GM19238 (cell line): ENCODE results near the gene FNDC5.
A peak's percentile ranks its signal among the peaks of the same experiment; 100 is the strongest.

Source experiments
- DNase-seq: peaks from one replicate; pipeline ENCODE4 v3.0.0; 2011; ENCODE audit warnings: low spot score; ENCODE audit not compliant: insufficient read length

The FNDC5 gene

DNA sequence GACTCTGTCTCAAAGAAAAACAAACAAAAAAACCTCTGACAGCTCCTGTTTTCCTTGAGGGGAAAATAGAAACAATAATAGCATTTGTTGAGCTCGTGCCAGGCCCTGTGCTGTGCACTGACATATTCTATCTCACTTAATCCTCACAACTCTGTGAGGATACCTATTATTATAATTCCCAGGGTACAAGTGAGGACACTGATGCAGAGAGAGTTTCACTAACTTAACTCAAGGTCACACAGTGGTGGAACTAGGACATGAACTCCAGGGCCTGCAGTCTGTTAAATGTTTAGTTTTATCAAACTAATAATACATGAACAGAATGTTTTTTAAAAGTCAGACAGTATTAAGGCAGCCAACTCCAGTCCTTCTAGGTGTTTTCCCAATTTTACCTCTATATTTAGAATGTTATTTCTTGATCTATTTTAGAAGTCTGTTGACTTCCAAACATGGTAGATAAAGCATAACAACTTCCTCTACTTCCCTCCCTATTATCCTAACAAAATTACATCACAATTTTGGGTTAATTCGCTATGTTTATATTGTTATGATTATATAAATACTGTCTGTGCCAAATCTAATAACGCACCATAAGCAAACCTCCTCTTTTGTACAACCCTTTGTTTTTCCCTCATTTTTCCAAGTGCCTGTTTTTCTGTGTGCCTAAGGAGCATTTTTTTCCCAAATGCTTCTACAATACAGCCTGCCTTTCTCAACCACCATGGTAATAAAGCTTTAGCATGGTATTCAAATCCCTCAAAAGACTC is 4.9 kb downstream of the FNDC5 start:
- no peak for DNase-seq

DNA sequence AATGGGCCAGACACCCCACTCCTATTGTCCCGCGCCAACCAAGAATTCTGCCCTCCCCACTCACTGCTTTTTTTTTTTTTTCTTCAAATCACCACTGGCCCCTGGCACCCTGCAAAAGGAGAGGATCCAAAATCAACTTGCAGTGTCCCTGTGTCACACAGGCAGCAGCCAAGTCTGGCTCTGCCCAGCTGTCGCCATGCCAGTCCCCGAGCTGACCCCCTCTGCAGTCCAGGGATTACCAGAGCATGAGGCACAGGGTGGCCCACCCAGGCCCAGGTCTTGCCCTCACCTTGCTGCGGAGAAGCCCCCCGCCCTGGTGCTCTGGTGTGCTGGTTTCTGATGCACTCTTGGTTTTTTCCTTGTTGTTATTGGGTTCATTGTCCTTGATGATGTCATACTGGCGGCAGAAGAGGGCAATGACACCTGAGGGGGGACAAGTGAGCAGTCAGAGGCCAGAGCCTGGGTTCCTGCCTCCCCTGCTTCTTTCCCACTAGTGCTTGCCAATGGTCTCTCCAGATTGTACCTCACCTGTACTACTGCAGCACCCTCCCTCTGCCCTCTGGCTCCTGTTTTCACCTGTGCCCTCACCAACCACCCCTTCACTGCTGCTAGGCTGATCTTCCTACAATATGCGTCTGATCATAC is 6.2 kb downstream of the FNDC5 start:
- DNase-seq = no peak

- DNase-seq = no peak
These were observed 6.8 kb downstream of the FNDC5 start for GRCh38 chr1:32863881-32864245.

DNA sequence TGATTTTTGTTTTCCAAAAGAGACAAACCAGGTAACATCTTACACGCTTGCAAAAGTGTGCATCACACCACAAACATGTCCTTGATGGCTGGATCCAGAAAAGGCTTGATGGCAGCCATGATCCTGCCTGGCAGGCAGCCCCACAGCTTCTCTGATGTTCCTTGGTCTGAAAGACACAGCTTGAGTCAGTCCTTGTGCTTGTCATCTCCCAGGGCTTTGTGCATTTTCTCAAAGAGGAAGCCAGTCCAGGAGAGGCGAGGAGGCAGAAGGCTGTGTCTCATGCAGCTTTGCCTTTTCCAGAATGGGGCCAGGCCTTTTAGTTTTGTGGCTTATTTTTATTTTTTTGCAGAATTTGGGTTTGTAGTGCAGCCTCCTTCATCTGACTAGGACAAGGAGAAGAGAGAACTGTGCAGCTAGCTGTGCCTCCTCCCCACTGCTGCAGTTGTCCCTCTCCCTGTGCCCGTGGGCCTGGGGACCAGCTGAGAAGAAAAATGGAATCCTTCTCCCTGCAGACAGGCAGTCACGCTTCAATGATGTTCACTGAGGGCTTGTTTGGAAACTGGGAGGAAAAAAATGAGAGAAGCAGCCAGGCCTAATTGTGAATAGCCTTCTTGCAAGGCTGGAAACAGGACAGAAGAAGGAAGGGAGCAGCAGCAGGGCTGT is 7.4 kb downstream of the FNDC5 start:
- no peak for DNase-seq

DNA sequence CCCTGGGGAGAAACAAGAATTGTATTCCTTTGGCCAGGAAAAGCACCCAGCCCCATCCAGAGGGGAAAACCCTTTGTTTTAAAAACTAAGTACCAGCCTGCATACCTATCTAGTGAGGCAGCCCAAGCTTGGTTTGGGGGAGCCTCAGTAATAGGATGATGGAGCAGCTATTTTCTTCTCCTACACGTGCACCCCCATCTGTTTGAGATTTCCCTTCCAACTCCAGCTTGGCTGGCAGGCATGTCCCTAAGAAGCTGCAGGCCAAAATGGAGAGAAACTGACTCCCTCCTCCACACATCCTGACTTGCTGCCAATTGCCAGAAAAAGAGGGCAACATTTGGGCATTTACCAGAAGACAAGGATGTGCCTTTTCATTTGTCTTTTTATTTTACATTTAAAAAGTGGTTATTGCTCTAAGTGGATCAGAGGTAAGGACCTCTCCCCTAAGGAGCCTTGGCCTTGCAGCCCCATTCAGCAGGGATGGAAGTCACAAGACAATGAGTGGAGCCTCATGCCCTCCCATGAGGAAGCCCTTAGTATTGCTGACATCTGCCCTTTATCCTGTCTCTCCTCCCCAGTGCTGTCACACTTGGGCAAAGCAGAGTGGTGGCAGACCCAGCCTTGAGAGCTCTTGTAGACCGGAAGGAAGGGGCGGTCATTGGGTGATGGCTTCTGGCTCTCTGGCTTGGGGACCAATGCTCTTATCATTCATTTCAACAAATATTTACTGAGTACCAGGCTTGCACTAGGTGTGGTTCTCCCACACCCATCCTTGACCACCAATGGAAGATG is 8.6 kb downstream of the FNDC5 start:
- no peak for DNase-seq

DNA sequence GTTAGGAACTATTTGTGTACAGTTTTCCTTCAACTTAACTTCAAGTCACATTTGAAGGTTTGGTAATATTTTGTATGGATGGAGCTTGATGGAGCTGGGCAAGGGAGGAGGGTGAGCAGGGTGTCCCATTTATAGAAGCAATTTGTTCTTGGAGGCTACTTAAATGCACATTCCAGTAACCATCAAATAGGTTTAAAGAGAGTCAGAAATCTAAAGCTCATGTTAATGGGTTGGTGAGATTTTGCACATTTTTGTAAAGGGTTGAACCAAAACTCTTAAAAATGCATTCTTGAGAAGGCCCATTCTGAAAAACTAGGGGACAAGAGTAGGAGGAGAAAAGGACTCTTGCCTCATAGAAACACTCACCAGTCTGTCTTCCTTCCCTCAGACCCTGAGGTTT is 10.1 kb downstream of the FNDC5 start:
- no peak for DNase-seq

DNA sequence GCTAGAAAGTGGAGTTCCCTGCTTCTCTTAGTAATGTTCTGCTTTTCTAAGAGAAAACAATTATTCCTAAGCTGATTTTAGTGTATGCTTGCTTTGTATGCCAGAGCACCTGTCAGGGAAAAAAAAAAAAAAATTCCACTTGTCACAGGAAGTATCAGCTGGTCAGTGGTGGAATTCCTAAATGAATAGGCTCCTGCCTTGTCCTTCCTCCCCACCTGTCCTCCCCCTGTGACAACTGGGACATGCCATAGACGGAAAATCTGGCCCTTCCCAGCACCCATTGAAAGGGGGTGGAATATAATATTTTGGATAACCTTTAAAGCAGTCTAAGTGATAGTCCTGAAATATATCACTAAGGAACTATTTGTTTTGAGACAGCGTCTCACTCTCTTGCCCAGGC is 10.8 kb downstream of the FNDC5 start:
- no peak for DNase-seq

DNA sequence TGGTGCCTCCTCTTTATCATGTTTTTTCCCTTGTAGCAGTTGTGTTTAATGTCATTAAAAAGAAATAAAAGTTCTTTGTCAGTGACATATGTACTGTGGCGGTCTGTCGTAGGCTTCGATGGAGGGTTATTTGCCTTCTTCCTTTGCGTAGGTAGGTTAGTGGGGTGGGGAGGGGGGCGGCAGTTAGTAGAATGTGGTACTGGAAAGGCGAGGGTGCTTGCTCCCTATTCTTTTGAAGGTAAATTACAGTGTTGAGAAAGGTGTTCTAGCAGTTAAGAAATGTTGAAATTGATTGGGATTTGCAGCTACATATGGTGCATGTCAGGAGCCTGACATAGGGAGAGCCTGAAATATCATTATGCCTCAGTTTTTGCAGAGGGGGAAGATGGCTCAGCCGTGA is 11.9 kb downstream of the FNDC5 start:
- no peak for DNase-seq

DNA sequence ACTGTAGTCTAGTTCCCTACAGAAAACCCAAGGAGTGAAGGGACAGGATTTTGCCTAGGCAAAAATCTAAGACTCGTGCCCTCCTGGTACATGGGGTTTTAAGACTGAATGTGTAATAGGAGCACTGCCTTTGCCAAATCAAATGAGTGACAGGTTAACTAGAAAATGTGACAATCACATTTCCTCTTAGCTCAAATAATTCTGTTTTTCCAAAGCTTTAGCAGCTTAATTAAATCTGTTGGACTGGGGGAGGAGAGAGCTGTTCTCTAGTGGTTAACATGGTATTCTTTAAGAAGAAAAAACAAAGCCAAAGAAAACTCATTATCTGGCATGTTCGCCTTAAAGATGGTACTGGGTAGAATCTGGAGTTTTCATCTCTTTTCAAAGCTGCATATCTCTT is 12.6 kb downstream of the FNDC5 start:
- no peak for DNase-seq

- no peak for DNase-seq
These were observed 14.7 kb downstream of the FNDC5 start for GRCh38 chr1:32855861-32856617.

DNA sequence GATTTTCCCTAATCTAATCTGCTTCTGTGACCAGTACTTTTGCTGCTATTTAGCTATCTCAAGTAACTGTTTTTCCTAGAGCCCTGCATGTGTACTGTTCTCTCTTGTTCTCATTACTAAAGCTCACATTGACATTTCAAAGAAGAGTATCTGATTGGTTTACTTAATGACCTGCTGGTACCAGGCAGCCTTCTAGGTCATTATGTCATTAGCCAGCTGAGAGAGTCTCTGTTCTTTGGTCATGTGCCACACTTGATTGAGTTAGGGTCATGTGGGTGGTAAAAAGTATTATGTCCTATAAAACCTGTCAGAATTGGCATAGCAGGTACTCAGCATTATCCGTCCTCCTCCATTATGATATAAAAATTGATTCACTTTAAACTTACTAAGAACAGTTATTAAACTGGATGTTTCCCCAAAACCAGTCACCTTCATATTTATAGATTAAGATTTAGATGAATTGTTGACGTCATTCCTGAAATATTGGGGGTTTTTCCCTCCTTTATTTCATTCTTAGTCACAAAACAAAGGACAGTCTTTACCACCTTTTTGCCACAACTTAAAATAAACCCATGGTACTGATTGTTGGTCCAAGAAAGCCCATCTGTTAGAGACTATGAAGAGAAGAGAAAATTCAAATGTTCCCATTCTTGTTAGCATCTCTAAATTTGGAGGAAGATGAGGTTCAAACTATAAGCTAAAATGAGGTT is 22.2 kb downstream of the FNDC5 start:
- no peak for DNase-seq

DNA sequence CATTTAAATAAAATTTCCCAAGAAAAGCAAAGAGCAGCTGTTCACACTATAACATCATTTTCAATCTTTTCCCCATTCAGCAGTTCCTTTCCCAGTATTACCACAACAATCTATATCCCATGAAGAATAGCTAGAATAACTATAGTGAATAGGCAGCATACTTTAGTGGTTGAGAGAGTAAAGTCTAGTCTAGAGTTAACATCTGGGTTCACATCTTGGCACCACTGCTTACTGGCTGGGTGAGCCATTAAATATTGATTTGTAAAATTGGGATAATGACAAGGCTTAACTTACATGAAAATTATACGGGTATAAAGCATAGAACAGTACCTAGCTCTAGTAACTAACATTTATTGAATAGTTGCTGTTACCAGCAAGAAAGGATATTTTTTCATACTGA is 38.8 kb downstream of the FNDC5 start:
- no peak for DNase-seq

DNA sequence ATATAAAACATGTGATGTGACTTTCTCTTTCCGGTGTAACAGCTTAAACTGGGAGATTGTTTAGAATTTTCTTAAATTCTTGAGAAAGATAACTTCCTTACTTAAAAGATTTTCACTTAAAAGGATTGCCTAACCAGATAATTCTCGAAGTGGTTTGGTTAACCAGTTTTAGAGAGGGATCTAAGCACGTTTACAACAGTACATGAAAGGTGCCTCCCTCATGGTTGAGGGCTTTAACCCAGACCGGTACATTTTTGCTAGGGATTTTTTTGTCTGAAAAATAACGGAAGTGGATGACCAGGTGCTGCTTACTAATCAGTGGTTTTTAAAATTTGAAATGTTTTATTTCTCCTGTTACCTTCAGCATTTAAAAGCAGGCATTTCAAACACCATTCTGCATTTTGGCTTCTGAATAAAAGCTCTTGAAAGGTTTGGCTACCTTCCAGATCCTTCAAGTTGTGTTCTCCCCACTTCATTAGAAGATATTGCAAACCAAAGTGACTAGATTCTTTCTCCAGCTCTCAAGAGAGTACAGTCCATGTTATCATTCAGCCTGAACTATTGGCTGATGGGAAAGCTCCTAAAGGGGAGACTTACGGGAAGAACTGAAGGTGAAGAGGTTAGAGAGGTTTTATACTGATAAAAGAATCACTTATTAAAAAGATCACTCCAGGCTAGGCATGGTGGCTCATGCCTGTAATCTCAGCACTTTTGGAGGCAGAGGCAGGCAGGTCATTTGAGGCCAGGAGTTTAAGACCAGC is 40.4 kb downstream of the FNDC5 start:
- no peak for DNase-seq

GRCh38 chr1:32828341-32828740 is 42.4 kb downstream of the FNDC5 start:
- no peak for DNase-seq

DNA sequence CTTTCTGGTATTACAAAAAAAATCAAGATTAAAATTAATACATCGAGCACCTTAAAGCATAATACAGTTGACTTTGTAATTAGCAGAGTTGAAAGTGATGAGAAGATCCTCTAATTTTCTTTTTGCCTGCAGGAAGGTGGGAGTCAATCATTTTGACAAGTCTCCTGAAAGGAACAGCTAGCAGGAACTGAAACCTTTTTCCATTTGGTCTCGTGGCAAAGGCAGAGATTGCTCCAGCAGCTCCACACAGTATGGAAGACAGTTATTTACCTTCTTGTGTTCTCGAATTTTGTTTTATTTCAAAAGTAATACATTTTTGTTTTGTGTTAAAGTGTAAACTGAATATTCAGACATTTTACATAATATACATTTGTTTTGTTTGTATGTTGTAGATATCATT is 45.5 kb downstream of the FNDC5 start:
- DNase-seq = no peak

GRCh38 chr1:32818804-32819541 is 51.7 kb downstream of the FNDC5 start:
- DNase-seq = peak; percentile 48

DNA sequence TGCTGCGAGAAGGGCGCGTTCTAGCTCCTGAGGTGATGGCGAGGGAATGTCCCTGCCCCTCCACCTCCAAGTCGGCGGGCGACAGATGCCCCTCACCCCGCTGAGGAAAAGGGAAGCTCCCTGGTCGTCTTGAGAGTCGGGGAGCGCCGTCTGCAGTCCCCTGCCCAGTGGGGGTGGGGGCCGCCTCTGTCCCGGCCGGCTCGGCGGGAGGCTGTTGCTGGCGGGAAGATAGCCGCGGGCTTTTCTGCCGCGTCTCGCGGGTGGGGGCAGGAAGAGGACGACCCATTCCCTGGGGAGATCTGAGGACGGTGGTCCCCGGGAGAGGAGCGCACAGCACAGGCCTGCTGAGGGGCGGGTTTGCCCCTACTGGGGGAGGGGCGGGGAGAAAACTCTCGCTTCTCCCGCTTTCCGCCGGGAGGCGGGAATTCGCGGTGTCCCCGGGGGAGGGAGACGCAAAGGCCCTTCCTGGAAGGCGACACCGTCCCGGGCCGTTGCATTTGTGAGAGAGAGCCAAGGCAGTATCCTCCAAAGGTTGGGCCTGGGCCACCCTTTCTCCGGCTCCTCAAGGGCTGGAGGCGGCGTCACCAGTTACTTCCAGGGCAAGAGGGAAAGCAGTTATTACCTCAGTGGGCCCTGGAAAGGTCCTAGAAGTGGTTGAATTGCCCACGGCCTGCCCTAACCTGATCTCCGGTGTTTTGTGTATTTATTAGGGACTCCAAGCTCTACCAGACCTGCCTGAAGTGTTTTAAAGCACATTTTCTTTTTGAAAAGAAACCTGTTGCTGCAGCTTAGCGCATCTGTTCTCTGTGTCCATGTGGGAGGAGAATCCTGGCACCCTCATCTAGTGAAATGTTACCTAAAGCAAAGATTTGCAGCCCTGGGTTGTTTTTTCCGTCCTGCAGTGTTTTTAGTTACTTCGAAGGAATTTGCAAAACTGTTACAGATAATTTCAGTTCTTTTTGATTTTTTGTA is 52.6 kb downstream of the FNDC5 start:
- DNase-seq = no peak
